GM10248 (cell line): Measurements from ENCODE around the gene KCNK7.

Experiments
- CTCF ChIA-PET: fragments of 300-600 bp; sonication (Branson Sonifier 250); formaldehyde crosslinking; extraction: SDS; loops from one replicate; lab custom pipeline; 2021; ENCODE audit warnings: antibody characterized with exemption; lab: Yijun Ruan, JAX
- POLR2A ChIA-PET: fragments of 350-650 bp; sonication (Branson Sonifier 250); formaldehyde crosslinking; extraction: SDS; loops from one replicate; lab custom pipeline; 2020; ENCODE audit warnings: antibody characterized with exemption; lab: Yijun Ruan, JAX
- DNase-seq: peaks from one replicate; pipeline ENCODE4 v3.0.0; 2012; ENCODE audit errors: extremely low spot score
- CTCF ChIP-seq: IDR thresholded peaks from 2 replicates; pipeline ENCODE4 v1.5.1; 2012; ENCODE audit warnings: mild to moderate bottlenecking, low read depth; ENCODE audit errors: extremely low read depth, missing control alignments, control extremely low read depth

The KCNK7 gene

GRCh38 chr11:65623852-65624616, 28.4 kb upstream of the KCNK7 start:
- no peak for TF ChIP-seq CTCF
- DNase-seq: no peak
- ChIA-PET POLR2A (no interaction called here), CTCF (interaction anchor here (0.9 to 4.7 kb wide), 10 partner anchors 7 to 236 kb away, joined by 3 to 54 read pairs (median 4); partner anchors contain the start of genes KAT5 and SIPA1)

DNA sequence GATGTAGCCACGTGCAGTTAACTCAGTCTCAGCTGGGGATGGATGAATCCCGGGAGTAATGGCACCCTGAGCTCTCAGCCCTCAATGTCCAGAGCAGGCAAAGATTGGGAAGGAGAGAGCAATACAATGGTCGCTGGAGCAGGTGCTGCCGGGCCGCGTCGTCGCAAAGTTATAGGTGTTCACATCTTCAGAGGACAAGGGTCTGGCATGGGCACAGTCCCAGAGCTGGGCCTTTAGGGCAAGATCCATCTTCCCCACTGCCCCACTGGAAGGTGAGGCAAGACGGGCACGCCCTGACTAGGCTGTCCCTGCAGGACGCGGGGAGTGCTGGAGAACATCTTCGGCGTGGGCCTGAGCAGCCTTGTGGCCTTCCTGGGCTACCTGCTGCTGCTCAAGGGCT, 27.6 kb upstream of the KCNK7 start:
- CTCF ChIA-PET: interaction anchor here (1.0 to 4.7 kb wide), 5 partner anchors 10 to 157 kb away, joined by 3 to 54 read pairs (median 3); partner anchors contain the start of gene SIPA1
- POLR2A ChIA-PET: interaction anchor here (0.6 to 0.7 kb wide), 2 partner anchors 10 to 215 kb away, joined by 3 to 4 read pairs; no protein-coding TSS in a partner anchor
- no peak for DNase-seq
- TF ChIP-seq CTCF: no peak

DNA sequence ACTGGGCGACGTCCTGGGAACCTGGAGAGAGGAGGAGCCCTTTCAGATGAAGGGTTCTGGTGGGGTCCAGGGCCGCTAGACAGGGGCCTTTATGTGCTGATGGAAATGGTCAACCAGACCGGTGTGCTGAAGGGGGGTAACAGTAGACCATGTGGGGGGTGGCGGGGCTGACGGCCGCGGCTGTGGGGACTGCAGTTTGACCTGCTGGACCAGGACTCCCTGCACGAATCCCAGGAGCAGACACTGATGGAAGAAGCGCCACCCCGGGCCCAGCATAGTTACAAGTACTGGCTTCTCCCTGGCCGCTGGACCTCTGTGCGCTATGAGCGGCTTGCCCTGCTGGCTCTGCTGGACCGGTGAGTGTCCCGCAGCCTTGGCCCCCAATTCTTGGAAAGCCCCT, 26.4 kb upstream of the KCNK7 start:
- ChIA-PET CTCF (interaction anchor here (1.1 kb wide), 1 partner anchor 446 kb away, joined by 3 read pairs; no protein-coding TSS in a partner anchor), POLR2A (no interaction called here)
- DNase-seq: no peak
- TF ChIP-seq CTCF: no peak

GRCh38 chr11:65621460-65621859, 25.9 kb upstream of the KCNK7 start:
- TF ChIP-seq CTCF: no peak
- ChIA-PET CTCF (interaction anchor here (1.1 to 1.5 kb wide), 2 partner anchors 16 to 446 kb away, joined by 3 to 6 read pairs; partner anchors contain the start of gene SIPA1), POLR2A (no interaction called here)
- DNase-seq: no peak

GRCh38 chr11:65620666-65621065, 25.1 kb upstream of the KCNK7 start:
- ChIA-PET CTCF (interaction anchor here (1.3 to 1.6 kb wide), 3 partner anchors 17 to 159 kb away, joined by 4 to 6 read pairs (median 4); partner anchors contain the start of gene SIPA1), POLR2A (no interaction called here)
- TF ChIP-seq CTCF: no peak
- no peak for DNase-seq

DNA sequence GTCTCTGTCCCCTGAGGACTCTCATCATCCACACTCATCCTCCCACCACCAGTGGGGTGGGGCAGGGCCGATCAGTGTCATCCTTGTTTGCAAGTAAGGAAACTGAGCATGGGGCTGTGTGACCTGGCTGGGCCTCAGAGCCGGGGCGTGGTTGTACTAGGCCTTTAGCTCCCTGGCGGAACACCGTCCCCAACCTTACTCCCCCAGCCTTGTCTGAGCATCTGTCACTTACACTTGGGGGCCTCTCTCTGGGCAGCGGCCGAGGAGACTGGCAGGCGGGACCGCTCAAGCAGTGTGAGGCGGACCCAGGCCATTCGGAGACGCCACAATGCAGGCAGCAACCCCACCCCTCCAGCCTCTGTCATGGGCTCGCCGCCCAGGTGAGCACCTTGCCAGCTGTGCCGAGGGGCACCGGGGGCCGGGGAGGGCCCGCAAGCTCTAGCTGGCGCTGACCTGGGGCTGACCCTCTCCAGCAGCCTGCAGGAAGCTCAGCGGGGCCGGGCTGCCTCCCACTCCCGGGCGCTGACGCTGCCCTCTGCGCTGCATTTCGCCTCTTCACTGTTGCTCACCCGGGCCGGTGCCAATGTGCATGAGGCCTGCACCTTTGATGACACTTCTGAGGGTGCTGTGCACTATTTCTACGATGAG, 23.8 kb upstream of the KCNK7 start:
- ChIA-PET POLR2A (no interaction called here), CTCF (interaction anchor here (1.3 to 1.6 kb wide), 3 partner anchors 19 to 160 kb away, joined by 4 read pairs; partner anchors contain the start of gene SIPA1)
- TF ChIP-seq CTCF: no peak
- no peak for DNase-seq
